Nephron (organoid): Measurements from ENCODE around the gene IRX1.

Experiments
- H3K27ac Mint-ChIP-seq, 3 experiments: 2 replicates each; pipeline ENCODE4 v1.8.0; 2020; ENCODE audit warnings: mixed read lengths in 3 of 3, mild to moderate bottlenecking in 2 of 3, moderate library complexity in 1 of 3
- H3K27me3 Mint-ChIP-seq: 2 replicates; pipeline ENCODE4 v1.8.0; 2021; ENCODE audit warnings: low read depth, mild to moderate bottlenecking, moderate library complexity, mixed read lengths
- H3K36me3 Mint-ChIP-seq: 2 replicates; pipeline ENCODE4 v1.8.0; 2020; ENCODE audit warnings: low read depth, mixed read lengths
- H3K4me1 Mint-ChIP-seq: 2 replicates; pipeline ENCODE4 v1.8.0; 2020; ENCODE audit warnings: mixed read lengths
- H3K4me3 Mint-ChIP-seq, 3 experiments: 2 replicates each; pipeline ENCODE4 v1.8.0; 2020; ENCODE audit warnings: mild to moderate bottlenecking in 3 of 3, mixed read lengths in 3 of 3, moderate library complexity in 2 of 3
- H3K9me3 Mint-ChIP-seq: 2 replicates; pipeline ENCODE4 v1.8.0; 2020; ENCODE audit warnings: mixed read lengths
- CTCF ChIP-seq, 3 experiments: fragments of 200-600 bp; sonication (generic); IDR thresholded peaks; one replicate each; pipeline ENCODE4 v1.5.0; 2021; ENCODE audit warnings: antibody characterized with exemption in 3 of 3; ENCODE audit not compliant: unreplicated experiment in 3 of 3

IRX1 gene

GRCh38 chr5:3590161-3590966 is 5.3 kb upstream of the IRX1 start:
- H3K27ac Mint-ChIP-seq, result no peak overlapping the region
- H3K4me3 Mint-ChIP-seq, result peak overlapping the region; percentile 65 to 68 (median 66)
- peaks cover 100% of the 10 kb centered on the region for H3K27me3 Mint-ChIP-seq
- H3K36me3 Mint-ChIP-seq, result no peaks in the 10 kb centered on the region
- H3K4me1 Mint-ChIP-seq, result peaks cover 14% of the 10 kb centered on the region
- no peak for TF ChIP-seq CTCF (IDR thresholded peaks at IDR 0.05; ENCODE audit: unreplicated experiment in 3 of 3)
- no peaks in the 10 kb centered on the region for H3K9me3 Mint-ChIP-seq

DNA sequence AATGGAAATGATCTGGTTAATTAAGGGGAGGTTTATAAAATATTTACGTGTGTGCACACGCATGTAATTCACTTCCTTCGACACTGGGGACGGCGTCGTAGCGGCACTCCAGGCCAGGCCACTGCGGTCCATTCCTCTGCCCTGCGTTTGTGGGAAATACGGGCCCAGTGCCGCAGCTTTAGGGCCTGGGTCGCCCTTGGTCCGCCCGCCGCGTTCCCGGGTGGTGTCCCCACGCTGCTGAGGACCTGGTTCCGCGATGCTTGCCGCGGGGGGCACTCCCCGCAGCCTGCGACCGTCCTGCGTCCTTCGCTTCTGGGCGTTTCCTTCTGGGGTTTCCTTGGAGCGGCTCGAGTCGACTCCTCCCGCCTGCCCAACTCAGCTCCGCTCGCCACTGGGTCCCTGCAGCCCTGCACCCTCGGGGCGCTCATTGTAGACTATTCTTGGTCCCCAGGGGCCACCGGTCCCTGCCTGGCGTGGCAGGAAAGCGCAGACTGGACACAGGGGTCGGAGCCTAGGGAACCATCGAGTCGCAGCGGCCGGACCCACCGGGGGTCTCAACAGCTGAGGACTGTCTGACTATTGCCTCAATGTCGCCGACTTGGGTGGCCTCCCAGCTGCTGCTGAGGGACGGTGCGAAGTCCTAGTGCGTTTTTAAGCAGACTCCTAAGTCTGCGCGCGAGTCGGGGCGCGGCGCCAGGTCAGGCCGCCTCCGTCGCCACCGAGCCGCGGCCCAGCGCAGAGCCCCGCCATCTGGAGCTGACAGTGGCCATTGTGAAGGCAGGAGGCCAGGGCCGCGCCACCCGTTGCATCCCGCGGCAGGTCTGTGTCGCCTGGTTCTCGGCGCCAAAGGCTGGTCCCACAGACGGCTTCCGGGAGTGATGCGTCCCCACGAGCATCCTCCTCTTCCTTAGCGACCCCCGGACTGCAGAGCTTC is 4.4 kb upstream of the IRX1 start:
- peak; percentile 21 to 39 (median 25) for TF ChIP-seq CTCF (IDR thresholded peaks at IDR 0.05; ENCODE audit: unreplicated experiment in 3 of 3)
- H3K27me3 Mint-ChIP-seq, result peaks cover 94% of the 10 kb centered on the region
- H3K9me3 Mint-ChIP-seq, result no peaks in the 10 kb centered on the region
- peaks cover 14% of the 10 kb centered on the region for H3K4me1 Mint-ChIP-seq
- H3K36me3 Mint-ChIP-seq, result no peaks in the 10 kb centered on the region
- no peak overlapping the region for H3K27ac Mint-ChIP-seq
- H3K4me3 Mint-ChIP-seq, result peak overlapping the region; percentile 65 to 68 (median 66)

- Mint-ChIP-seq H3K4me1 (peaks cover 18% of the 10 kb centered on the region), H3K4me3 (peak overlapping the region in 1 of 3 experiments; percentile 43), H3K27me3 (peaks cover 94% of the 10 kb centered on the region), H3K27ac (no peak overlapping the region), H3K36me3 (no peaks in the 10 kb centered on the region), H3K9me3 (no peaks in the 10 kb centered on the region)
- no peak for TF ChIP-seq CTCF (IDR thresholded peaks at IDR 0.05; ENCODE audit: unreplicated experiment in 3 of 3)
Measured at GRCh38 chr5:3592298-3592697, 3.3 kb upstream of the IRX1 start.

DNA sequence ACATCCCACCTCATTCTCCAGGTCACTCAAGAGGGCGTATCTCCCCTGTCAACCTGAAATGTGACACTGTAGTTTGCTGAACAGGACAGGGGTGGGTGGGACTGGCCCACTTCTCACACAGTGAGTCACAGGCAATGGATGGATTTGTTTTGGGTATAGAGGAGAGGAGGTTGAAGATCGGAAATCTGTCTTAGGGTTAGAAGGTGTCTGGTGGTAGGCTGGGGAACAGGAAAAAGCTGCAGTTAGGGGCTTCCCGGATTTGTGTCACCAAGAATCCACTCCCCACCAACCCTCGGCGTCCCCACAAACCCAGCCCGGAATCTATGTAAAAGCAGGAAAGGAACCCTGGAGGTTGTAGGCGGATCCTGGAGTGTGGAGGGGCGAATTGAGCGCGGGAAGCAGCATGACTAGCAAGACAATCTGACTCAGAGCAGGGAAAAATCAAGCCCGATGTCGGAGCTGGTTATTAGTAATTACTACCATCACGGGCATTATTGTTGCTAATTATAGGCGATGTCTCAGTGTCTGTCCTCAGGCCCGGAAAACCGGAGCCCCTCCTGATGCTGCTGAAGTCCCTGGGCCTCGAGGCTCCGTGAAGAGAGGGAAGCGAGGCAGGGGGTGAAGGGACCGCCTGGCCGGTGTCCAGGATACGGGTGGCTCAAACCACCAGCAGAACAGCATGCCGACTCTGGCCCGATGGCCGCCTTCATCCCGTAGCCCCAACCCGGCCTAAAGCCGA is 1.7 kb upstream of the IRX1 start:
- TF ChIP-seq CTCF (IDR thresholded peaks at IDR 0.05; ENCODE audit: unreplicated experiment in 3 of 3), result no peak
- H3K4me3 Mint-ChIP-seq, result peak overlapping the region; percentile 49 to 72 (median 61)
- no peaks in the 10 kb centered on the region for H3K9me3 Mint-ChIP-seq
- H3K36me3 Mint-ChIP-seq, result peaks cover 7% of the 10 kb centered on the region
- H3K27me3 Mint-ChIP-seq, result peaks cover 94% of the 10 kb centered on the region
- H3K27ac Mint-ChIP-seq, result peak overlapping the region in 1 of 3 experiments; percentile 53
- peaks cover 23% of the 10 kb centered on the region for H3K4me1 Mint-ChIP-seq

DNA sequence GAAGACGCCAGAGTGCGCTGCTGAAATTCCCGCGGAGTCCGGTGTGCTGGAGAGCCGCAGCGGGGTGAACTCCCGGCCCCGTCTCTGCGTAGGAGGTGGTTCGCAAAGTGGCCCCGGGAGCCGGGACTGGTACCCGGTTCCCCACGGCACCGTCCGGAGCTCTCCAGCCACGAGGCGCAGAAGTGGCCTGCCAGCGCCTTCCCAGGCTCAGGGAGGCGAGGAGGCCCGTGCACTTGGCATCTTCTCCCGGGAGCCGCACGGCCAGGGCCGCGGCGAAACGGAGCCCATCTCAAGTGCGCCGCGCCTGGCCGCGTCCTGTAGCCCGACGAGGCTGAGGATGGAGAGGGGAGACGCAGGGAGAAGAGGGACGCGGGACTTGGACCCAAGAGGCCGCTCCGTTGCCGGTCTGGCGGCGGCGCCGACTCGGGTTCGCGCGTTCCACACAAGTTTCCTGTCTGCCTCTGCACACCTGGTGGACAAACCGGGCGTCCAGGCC is 1.1 kb upstream of the IRX1 start:
- peaks cover 94% of the 10 kb centered on the region for H3K27me3 Mint-ChIP-seq
- peak overlapping the region in 1 of 3 experiments; percentile 53 for H3K27ac Mint-ChIP-seq
- peak overlapping the region; percentile 49 to 72 (median 61) for H3K4me3 Mint-ChIP-seq
- TF ChIP-seq CTCF (IDR thresholded peaks at IDR 0.05; ENCODE audit: unreplicated experiment in 3 of 3), result peak in 2 of 3 experiments; percentile 6 to 16
- peaks cover 12% of the 10 kb centered on the region for H3K36me3 Mint-ChIP-seq
- no peaks in the 10 kb centered on the region for H3K9me3 Mint-ChIP-seq
- peaks cover 23% of the 10 kb centered on the region for H3K4me1 Mint-ChIP-seq
